ENCODE results near the gene TMEM273. TPM values are rescaled to one million over a fixed set of nuclear protein-coding genes. Genes with fewer than 3 reads are reported as not detected.
A peak's percentile ranks its signal among the peaks of the same experiment; 100 is the strongest.

Gene TMEM273
- total and polyA plus RNA-seq, 2 of the 4 experiments (the other 2 are of a cell fraction): not detected

DNA sequence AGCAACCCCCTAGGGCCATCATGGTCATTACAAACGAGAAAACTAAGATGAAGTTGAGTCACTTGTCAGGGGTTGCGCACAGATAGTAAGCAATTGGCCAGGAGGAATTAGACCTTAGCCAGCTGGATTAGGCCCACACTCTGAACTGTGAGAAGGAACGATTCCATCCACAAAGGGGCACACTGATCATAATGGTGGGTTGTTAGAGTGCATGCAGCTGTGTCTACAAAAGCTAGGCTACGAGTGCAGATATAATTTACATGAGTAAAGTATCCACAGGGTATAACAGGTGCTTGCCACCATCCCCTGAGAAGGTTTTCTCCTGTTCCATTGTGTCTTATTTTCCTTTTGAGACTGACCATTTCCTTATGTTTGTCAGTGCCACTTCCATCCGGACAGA is 37.8 kb downstream of the TMEM273 start:
- CTCF ChIA-PET: interaction anchor here (0.9 to 1.1 kb wide), 3 partner anchors 11 kb away, joined by 3 to 4 read pairs (median 3); no protein-coding TSS in a partner anchor
- Histone ChIP-seq H4K5ac (ENCODE audit: low read depth, low read length) (no peak overlapping the region), H3K9ac (ENCODE audit: low read depth, low read length) (no peak overlapping the region), H3K23ac (ENCODE audit: low read depth, low read length) (no peak overlapping the region), H2BK5ac (ENCODE audit: low read depth, low read length, poor library complexity, severe bottlenecking) (no peak overlapping the region), H3K27ac (ENCODE audit: insufficient read depth, low read length) (no peak overlapping the region), H3K36me3 (ENCODE audit: control insufficient read depth, insufficient read depth, low read length) (no peaks in the 10 kb centered on the region), H3K9me3 (ENCODE audit: control insufficient read depth, insufficient read depth, low read length) (no peaks in the 10 kb centered on the region; the same call in 1 of the 2 replicates), H4K91ac (ENCODE audit: insufficient read depth, low read depth, low read length) (no peak overlapping the region), H3K4me3 (ENCODE audit: insufficient read depth, low read depth, low read length) (no peak overlapping the region), H3K56ac (ENCODE audit: extremely low read depth, insufficient read depth, low read length) (no peak overlapping the region), H3K18ac (ENCODE audit: low read depth, low read length) (no peak overlapping the region), H2BK120ac (ENCODE audit: low read depth, low read length) (peak overlapping the region; percentile 38; the same call in 1 of the 2 replicates), H2BK20ac (ENCODE audit: low read depth, low read length) (no peak overlapping the region), H2AFZ (replicated peaks; ENCODE audit: low read length, poor library complexity) (no peak overlapping the region), H2AK9ac (replicated peaks; ENCODE audit: low read depth, low read length, poor library complexity) (no peak overlapping the region), H3K4me1 (ENCODE audit: control insufficient read depth, insufficient read depth, low read length) (peaks cover 9% of the 10 kb centered on the region), H2BK15ac (ENCODE audit: low read depth, low read length) (no peak overlapping the region; the same call in 1 of the 3 replicates), H3K79me1 (ENCODE audit: low read depth in 1 of 2, low read length in 2 of 2) (no peaks in the 10 kb centered on the region), H3K9me1 (ENCODE audit: insufficient read depth, low read length) (peaks cover 8% of the 10 kb centered on the region), H4K20me1 (ENCODE audit: insufficient read depth, low read length) (no peaks in the 10 kb centered on the region), H3K14ac (replicated peaks; ENCODE audit: low read depth, low read length) (no peak overlapping the region), H2AK5ac (ENCODE audit: low read depth, low read length) (no peak overlapping the region), H3K4me2 (ENCODE audit: low read depth, low read length) (no peak overlapping the region), H3K4ac (ENCODE audit: low read depth, low read length) (no peak overlapping the region), H3K27me3 (ENCODE audit: control insufficient read depth, insufficient read depth, low read length) (no peaks in the 10 kb centered on the region), H4K8ac (ENCODE audit: low read depth in 2 of 2, low read length in 2 of 2) (no peak overlapping the region)
- no peak for ATAC-seq (ENCODE audit: low read depth)
- BruUV-seq (replicated peaks): no TSS peak
- in situ Hi-C loops (cut with MboI; ENCODE audit: low sequenced_read_pairs): no loop called here
- TF ChIP-seq RFX5 (IDR thresholded peaks at IDR 0.05; ENCODE audit: low read depth, low read length): no peak
- TF ChIP-seq, protein P1, sequence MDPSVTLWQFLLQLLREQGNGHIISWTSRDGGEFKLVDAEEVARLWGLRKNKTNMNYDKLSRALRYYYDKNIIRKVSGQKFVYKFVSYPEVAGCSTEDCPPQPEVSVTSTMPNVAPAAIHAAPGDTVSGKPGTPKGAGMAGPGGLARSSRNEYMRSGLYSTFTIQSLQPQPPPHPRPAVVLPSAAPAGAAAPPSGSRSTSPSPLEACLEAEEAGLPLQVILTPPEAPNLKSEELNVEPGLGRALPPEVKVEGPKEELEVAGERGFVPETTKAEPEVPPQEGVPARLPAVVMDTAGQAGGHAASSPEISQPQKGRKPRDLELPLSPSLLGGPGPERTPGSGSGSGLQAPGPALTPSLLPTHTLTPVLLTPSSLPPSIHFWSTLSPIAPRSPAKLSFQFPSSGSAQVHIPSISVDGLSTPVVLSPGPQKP (IDR thresholded peaks at IDR 0.05; ENCODE audit: borderline replicate concordance, low read depth, low read length): no peak
- TF ChIP-seq, protein P2, sequence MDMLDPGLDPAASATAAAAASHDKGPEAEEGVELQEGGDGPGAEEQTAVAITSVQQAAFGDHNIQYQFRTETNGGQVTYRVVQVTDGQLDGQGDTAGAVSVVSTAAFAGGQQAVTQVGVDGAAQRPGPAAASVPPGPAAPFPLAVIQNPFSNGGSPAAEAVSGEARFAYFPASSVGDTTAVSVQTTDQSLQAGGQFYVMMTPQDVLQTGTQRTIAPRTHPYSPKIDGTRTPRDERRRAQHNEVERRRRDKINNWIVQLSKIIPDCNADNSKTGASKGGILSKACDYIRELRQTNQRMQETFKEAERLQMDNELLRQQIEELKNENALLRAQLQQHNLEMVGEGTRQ (IDR thresholded peaks at IDR 0.05; ENCODE audit: low read depth, low read length): no peak
- no peak for TF ChIP-seq BHLHE40 (IDR thresholded peaks at IDR 0.05; ENCODE audit: low read depth, low read length)
- TF ChIP-seq RAD21 (IDR thresholded peaks at IDR 0.05; ENCODE audit: low read length): no peak
- TF ChIP-seq, protein P3, sequence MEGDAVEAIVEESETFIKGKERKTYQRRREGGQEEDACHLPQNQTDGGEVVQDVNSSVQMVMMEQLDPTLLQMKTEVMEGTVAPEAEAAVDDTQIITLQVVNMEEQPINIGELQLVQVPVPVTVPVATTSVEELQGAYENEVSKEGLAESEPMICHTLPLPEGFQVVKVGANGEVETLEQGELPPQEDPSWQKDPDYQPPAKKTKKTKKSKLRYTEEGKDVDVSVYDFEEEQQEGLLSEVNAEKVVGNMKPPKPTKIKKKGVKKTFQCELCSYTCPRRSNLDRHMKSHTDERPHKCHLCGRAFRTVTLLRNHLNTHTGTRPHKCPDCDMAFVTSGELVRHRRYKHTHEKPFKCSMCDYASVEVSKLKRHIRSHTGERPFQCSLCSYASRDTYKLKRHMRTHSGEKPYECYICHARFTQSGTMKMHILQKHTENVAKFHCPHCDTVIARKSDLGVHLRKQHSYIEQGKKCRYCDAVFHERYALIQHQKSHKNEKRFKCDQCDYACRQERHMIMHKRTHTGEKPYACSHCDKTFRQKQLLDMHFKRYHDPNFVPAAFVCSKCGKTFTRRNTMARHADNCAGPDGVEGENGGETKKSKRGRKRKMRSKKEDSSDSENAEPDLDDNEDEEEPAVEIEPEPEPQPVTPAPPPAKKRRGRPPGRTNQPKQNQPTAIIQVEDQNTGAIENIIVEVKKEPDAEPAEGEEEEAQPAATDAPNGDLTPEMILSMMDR (conservative IDR thresholded peaks at IDR 0.05; ENCODE audit: low read depth, low read length): no peak
- dilution Hi-C loops (cut with HindIII; ENCODE audit: low sequenced_read_pairs, unreplicated experiment): no loop called here
- intact Hi-C loops (cut with micrococcal nuclease): no loop called here
- POLR2A ChIA-PET (ENCODE audit: unreplicated experiment): no interaction called here
- WGBS, 2 experiments (ENCODE audit: extremely low coverage in 2 of 2, insufficient read length in 1 of 2): 100% methylated on average over 1 of the region's 5 CpGs; no CpG with 5 or more reads in 1 of the 2 experiments
- no peak for DNase-seq
